ENCODE results near the gene MAP3K21. TPM values are rescaled to one million over a fixed set of nuclear protein-coding genes. Genes with fewer than 3 reads are reported as not detected.

MAP3K21 gene
- total and polyA plus RNA-seq, 2 of the 8 experiments (the other 6 are each of a cell fraction or from before 2014, with no cell fraction given): 21.2 to 21.8 TPM

DNA sequence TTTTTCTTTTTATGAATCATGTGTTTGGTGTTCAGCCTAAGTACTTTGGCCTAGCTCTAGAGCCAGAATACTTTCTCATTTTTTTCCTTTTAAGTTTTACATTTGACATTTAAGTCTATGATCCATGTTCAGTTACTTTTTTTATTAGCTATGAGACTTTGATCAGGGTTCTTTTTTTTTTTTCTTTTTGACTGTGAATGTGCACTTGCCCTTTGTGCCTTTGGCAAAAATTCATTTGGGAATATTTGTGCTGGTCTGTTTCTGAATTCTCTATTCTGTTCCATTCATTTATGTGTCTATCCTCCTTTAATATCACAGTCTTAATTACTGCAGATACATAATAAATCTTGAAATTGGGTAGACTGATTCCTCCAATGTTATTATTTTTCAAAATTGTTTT, 93.8 kb downstream of the MAP3K21 start (continued):
- TF ChIP-seq SP2 (IDR thresholded peaks at IDR 0.05; ENCODE audit: low read length): no peak

Measured in H1 (cell line).